Heart right ventricle (tissue), 16 donors: ENCODE measurements around the gene CD81. TPM values are rescaled to one million over a fixed set of nuclear protein-coding genes. Genes with fewer than 3 reads are reported as not detected.
A peak's percentile ranks its signal among the peaks of the same experiment; 100 is the strongest.

Experiments
- ATAC-seq, 8 donors: fragments of 200-7000 bp; cut with Tn5 transposase; one replicate each; pipeline ENCODE4 v1.9.1; 2020; ENCODE audit warnings: mild to moderate bottlenecking in 8 of 8, moderate library complexity in 8 of 8, moderate number of reproducible peaks in 1 of 8
- DNase-seq, 2 donors: peaks; one replicate each; pipeline ENCODE4 v3.0.0-alpha.2; 2020
- H3K27ac ChIP-seq, 10 donors: fragments of 200-600 bp; sonication (generic) in 2 of 10; one replicate each; pipeline versions ENCODE4 v1.5.0 to v1.8.0; 2020 to 2022; ENCODE audit warnings: mild to moderate bottlenecking in 3 of 10
- H3K27me3 ChIP-seq, 7 donors: fragments of 200-600 bp; one replicate each; pipeline ENCODE4 v1.8.0; 2021 to 2022; ENCODE audit warnings: mild to moderate bottlenecking in 2 of 7
- H3K36me3 ChIP-seq, 9 donors: fragments of 200-600 bp; sonication (generic) in 1 of 9; one replicate each; pipeline versions ENCODE4 v1.5.0 to v1.8.0; 2020 to 2022; ENCODE audit warnings: mild to moderate bottlenecking in 2 of 9
- H3K4me1 ChIP-seq, 9 donors: fragments of 200-600 bp; sonication (generic) in 1 of 9; one replicate each; pipeline versions ENCODE4 v1.5.0 to v1.8.0; 2020 to 2022; ENCODE audit warnings: mild to moderate bottlenecking in 4 of 9
- H3K4me3 ChIP-seq, 10 donors: fragments of 200-600 bp; sonication (generic) in 2 of 10; one replicate each; pipeline versions ENCODE4 v1.5.0 to v1.8.0; 2020 to 2022; ENCODE audit warnings: mild to moderate bottlenecking in 7 of 10, moderate library complexity in 2 of 10
- H3K9me3 ChIP-seq, 11 donors: fragments of 200-600 bp in 10 of 11; sonication (generic) in 2 of 11; one replicate each; pipeline versions ENCODE4 v1.5.0 to v1.8.0; 2013 to 2022; ENCODE audit warnings: mild to moderate bottlenecking in 2 of 11, control low read depth in 1 of 11, moderate library complexity in 1 of 11
- CTCF ChIP-seq, 9 donors: fragments of 200-600 bp; sonication (generic) in 2 of 9; IDR thresholded peaks; one replicate each; pipeline versions ENCODE4 v1.5.0 to v1.8.0; 2021 to 2022; ENCODE audit warnings: antibody characterized with exemption in 9 of 9, mild to moderate bottlenecking in 5 of 9, moderate library complexity in 1 of 9
- WGBS, 2 donors: extraction: QIAGEN DNeasy Blood & Tissue Kit; methylation state at CpG; one replicate each; pipeline ENCODE4 v1.1.7; 2013; ENCODE audit warnings: inconsistent platforms in 1 of 2; 5-methylcytosine and 5-hydroxymethylcytosine counted together
- intact Hi-C, 10 donors: fragments of 100-400 bp; cut with DNase I; formaldehyde crosslinking; loops; one replicate each; pipeline versions ENCODE4 v1.11.1 to v1.14.2; 2022
- polyA plus RNA-seq, 2 donors: library from polyadenylated mRNA; stranded (reverse); fragments of 200-250 nt; gene quantifications; one replicate each; pipeline ENCODE4 v1.2.3, GENCODE V29; 2013
- total RNA-seq, 10 donors: library from RNA; stranded (reverse); fragmentation: NEBNext Ultra II Directional in 3 of 10; extraction: Animal tissue kit (Norgen Biotek cat#: 25700) in 3 of 10; gene quantifications; one replicate each; pipeline versions ENCODE4 v1.2.1 to v1.2.4, GENCODE V29; 2021 to 2023
- donor health status: Arrhythmogenic right ventricular cardiomyopathy.
- donor health status: ischemic (EF 13 %, LVEDD 7.1; RV severe dilation, severe dysfunction).
- donor health status: healthy with polysubstance abuse.
- donor health status: DM: no; HTN: yes; CAD: no.
- donor health status: DM: no; HTN: no; CAD: no.
- donor health status: ischemic (EF 25% LVEDD 6.9; RV normal size, moderate dysfunction).
- donor health status: ischemic (EF 25% LVEDD 5.7; RV mildly dilated, moderate dysfunction).
- donor health status: healthy.
- donor health status: DM: yes; HTN: yes; CAD: no.
- donor health status: Ischemic cardiomyopathy.
- donor health status: ischemic (EF 35%, LVEDD 5.7; RV mildly dilated, moderate dysfunction).
- donor health status: nonischemic (EF 11% LVEDD 7.7; RV severe dilation, severe dysfunction).
- donor health status: DM: yes; HTN: yes; CAD: no.
- donor health status: PGD.
- donor health status: ischemic (EF 29% LVEDD 5.4; RV normal size, mild dysfunction).
- donor health status: nonischemic (EF 23%, LVEDD 6.1; RV moderate dilation, normal function).

CD81 gene
- total and polyA plus RNA-seq, 12 donors, result 346 to 959 (median 513) TPM

- 86 to 88% methylated on average over 7 of the region's 7 CpGs for WGBS, 2 donors
- no peak for DNase-seq
- ATAC-seq, result no peak
- no peak for TF ChIP-seq CTCF (IDR thresholded peaks at IDR 0.05)
- Histone ChIP-seq H3K9me3 (peaks cover 0 to 3% (median 0%) of the 10 kb centered on the region in 11 donors), H3K27me3 (no peaks in the 10 kb centered on the region), H3K4me3 (no peak overlapping the region), H3K4me1 (peaks cover 0 to 30% (median 17%) of the 10 kb centered on the region in 9 donors), H3K36me3 (no peaks in the 10 kb centered on the region), H3K27ac (peak overlapping the region in 6 of 10 donors; percentile 40 to 72 (median 58))
- intact Hi-C loops, result no loop called here
These were observed 8.8 kb upstream of the CD81 start for GRCh38 chr11:2368178-2368850.

DNA sequence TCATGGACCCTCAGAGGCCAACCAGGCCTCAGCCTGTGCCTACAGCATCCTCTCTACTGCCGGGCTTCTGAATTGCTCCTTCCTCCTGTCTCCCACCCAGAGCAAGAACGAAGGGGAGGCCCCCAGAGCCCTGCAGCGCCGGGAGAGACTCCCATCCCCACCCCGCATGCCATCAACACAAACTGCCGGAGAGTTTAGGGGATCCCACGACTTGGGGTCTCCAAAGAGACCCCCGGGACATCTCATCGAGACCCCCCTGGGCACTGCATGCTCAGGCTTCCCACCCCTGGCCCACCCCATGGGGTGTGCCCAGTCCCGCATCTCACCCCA, 8.3 kb upstream of the CD81 start:
- no peaks in the 10 kb centered on the region for H3K27me3 ChIP-seq
- peaks cover 0 to 35% (median 19%) of the 10 kb centered on the region in 9 donors for H3K4me1 ChIP-seq
- DNase-seq (no peak), ATAC-seq (no peak)
- H3K9me3 ChIP-seq, result peaks cover 0 to 3% (median 0%) of the 10 kb centered on the region in 11 donors
- no peak for TF ChIP-seq CTCF (IDR thresholded peaks at IDR 0.05)
- no peak overlapping the region for H3K4me3 ChIP-seq
- WGBS, 2 donors, result 83 to 90% methylated on average over 10 of the region's 10 CpGs
- H3K27ac ChIP-seq, result no peak overlapping the region
- intact Hi-C loops, result no loop called here
- H3K36me3 ChIP-seq, result no peaks in the 10 kb centered on the region

DNA sequence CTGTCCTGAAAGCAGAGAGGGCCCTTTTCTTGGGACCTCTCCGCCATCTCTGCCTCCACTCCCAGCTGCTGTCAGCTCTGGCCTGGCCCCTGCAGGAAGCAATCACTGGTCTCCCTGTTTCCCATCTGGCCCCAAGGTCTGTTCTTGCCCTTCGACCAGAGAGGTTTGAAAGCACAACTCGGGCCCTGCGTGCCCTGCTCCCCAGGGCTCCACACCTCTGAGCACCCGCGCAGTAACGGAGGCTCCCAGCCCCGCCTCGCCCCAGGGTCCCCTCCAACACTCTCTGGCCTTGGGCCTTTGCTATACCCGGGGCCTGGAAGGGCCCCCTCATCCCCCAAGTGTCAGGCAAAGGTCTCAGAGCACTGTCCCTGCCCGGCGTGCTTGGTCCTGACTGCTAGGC, 7.8 kb upstream of the CD81 start:
- DNase-seq, result no peak
- ATAC-seq, result no peak
- no peaks in the 10 kb centered on the region for H3K36me3 ChIP-seq
- peaks cover 0 to 40% (median 20%) of the 10 kb centered on the region in 9 donors for H3K4me1 ChIP-seq
- H3K9me3 ChIP-seq, result peaks cover 0 to 3% (median 0%) of the 10 kb centered on the region in 11 donors
- no peak overlapping the region for H3K4me3 ChIP-seq
- H3K27ac ChIP-seq, result peak overlapping the region in 2 of 10 donors; percentile 25 to 46
- H3K27me3 ChIP-seq, result no peaks in the 10 kb centered on the region
- WGBS, 2 donors, result 83 to 90% methylated on average over 12 of the region's 12 CpGs
- no peak for TF ChIP-seq CTCF (IDR thresholded peaks at IDR 0.05)
- intact Hi-C loops, result no loop called here

DNA sequence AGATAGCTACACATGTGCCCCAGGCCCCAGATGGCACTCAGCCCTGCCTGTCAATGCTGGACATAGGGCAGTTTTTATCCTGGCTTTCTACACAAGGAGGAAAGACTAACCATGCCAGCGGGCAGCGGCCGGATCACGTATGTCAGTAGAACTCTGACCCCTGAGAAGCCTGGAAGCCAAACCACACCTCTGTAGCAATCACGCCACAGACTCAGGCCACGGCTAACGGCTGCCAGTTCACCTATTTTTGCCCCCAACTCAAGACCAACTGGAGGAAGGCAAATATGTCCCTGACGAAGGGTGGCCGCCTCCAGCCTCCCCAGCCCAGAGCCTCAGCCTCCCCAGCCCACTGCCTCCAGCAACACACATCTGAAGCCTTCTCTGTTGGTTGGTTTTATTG, 7.2 kb upstream of the CD81 start:
- no peak for TF ChIP-seq CTCF (IDR thresholded peaks at IDR 0.05)
- H3K27me3 ChIP-seq, result no peaks in the 10 kb centered on the region
- ATAC-seq (no peak), DNase-seq (no peak)
- peaks cover 0 to 46% (median 20%) of the 10 kb centered on the region in 9 donors for H3K4me1 ChIP-seq
- intact Hi-C loops, result loop anchor here in 4 of 10 donors (5.0 to 10.0 kb wide), 4 partner anchors 37 to 65 kb away; partner anchors contain the start of genes C11orf21 (in 1 of the 4) and TSPAN32 (in 1 of the 4)
- H3K4me3 ChIP-seq, result no peak overlapping the region
- no peaks in the 10 kb centered on the region for H3K36me3 ChIP-seq
- H3K9me3 ChIP-seq, result peaks cover 0 to 3% (median 0%) of the 10 kb centered on the region in 11 donors
- H3K27ac ChIP-seq, result peak overlapping the region in 2 of 10 donors; percentile 25 to 46
- 74 to 76% methylated on average over 9 of the region's 9 CpGs for WGBS, 2 donors
